Parathyroid adenoma (tissue), 2 donors: ENCODE results near the gene TMEM43.

Experiments used
- H2AFZ ChIP-seq: fragments of 300-600 bp; sonication (generic); one replicate; pipeline ENCODE4 v1.7.0; 2017; ENCODE audit warnings: antibody characterized with exemption, mild to moderate bottlenecking
- H3K27ac ChIP-seq: fragments of 300-600 bp; sonication (generic); one replicate; pipeline ENCODE4 v1.7.0; 2017
- H3K27me3 ChIP-seq: fragments of 300-600 bp; sonication (generic); one replicate; pipeline ENCODE4 v1.7.0; 2017; ENCODE audit warnings: low read length; ENCODE audit not compliant: control insufficient read depth, insufficient read depth
- H3K36me3 ChIP-seq: fragments of 300-600 bp; sonication (generic); one replicate; pipeline ENCODE4 v1.7.0; 2017; ENCODE audit warnings: low read length; ENCODE audit not compliant: control insufficient read depth, insufficient read depth
- H3K4me1 ChIP-seq: fragments of 300-600 bp; sonication (generic); one replicate; pipeline ENCODE4 v1.7.0; 2017; ENCODE audit warnings: control low read depth
- H3K4me2 ChIP-seq: fragments of 300-600 bp; sonication (generic); one replicate; pipeline ENCODE4 v1.7.0; 2017; ENCODE audit warnings: low read length
- H3K4me3 ChIP-seq: fragments of 300-600 bp; sonication (generic); one replicate; pipeline ENCODE4 v1.7.0; 2017; ENCODE audit warnings: low read depth, low read length
- H3K79me2 ChIP-seq: fragments of 300-600 bp; sonication (generic); one replicate; pipeline ENCODE4 v1.7.0; 2017; ENCODE audit warnings: control low read depth
- H3K9ac ChIP-seq: fragments of 300-600 bp; sonication (generic); one replicate; pipeline ENCODE4 v1.7.0; 2017; ENCODE audit warnings: mild to moderate bottlenecking
- H3K9me3 ChIP-seq: fragments of 300-600 bp; sonication (generic); one replicate; pipeline ENCODE4 v1.7.0; 2017; ENCODE audit warnings: low read length; ENCODE audit not compliant: control insufficient read depth
- CTCF ChIP-seq: fragments of 300-600 bp; sonication (generic); IDR thresholded peaks from one replicate; pipeline ENCODE4 v1.7.0; 2017; ENCODE audit warnings: antibody characterized with exemption, mild to moderate bottlenecking
- donor health status: primary hyperparathyroidism.

TMEM43 gene

DNA sequence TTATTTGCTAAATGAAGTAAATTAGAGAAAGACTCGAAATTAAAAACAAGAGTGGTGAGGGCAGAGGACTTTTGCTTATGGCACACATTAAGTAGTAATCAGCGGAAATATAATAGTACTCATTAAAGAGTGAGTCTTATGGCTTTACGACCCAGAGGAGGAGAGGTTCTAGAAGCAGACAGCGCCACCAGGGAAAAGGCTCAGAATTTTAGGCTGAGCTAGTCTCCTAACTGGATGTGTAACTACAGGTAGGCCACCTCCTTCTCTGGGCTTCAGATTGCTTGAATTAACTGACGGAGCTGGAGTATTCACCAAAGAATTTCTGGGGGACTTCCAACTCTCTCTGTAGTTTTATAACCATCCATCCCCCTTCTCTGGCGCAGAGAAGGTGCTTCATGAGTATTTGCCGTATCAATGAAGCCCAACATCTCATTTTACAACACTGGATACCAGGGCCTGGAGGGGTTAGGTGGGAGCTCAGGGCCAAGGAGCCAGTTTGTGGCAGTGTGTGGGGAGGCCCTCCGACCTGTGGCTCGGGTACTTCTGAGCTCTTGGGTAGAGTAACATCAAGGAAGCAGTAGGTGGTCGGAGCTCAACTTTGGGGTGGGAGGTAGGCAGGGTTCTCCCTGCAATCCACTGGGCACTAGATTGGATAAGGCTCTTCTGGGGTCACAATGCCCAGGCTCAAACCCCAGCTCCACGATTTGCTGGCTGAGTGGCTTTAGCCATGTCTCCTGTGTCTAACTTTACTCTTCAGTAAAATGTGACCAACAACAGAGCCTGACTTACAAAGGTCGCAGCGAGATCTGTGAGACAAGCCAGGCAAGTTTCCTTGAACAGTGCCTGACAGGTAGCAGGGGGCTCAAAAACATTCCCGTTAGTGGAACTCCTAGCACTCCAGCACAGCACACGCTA lies 1.3 kb upstream of the TMEM43 start:
- Histone ChIP-seq H3K4me1 (peaks cover 51% of the 10 kb centered on the region), H3K27me3 (no peaks in the 10 kb centered on the region), H3K36me3 (no peaks in the 10 kb centered on the region), H3K79me2 (peaks cover 23% of the 10 kb centered on the region), H3K9ac (peak overlapping the region; percentile 94), H3K27ac (peak overlapping the region; percentile 94), H2AFZ (peak overlapping the region; percentile 95), H3K4me2 (peak overlapping the region; percentile 78), H3K9me3 (no peaks in the 10 kb centered on the region), H3K4me3 (peak overlapping the region; percentile 84)
- no peak for TF ChIP-seq CTCF

- Histone ChIP-seq H3K9ac (peak overlapping the region; percentile 94), H3K4me1 (peaks cover 44% of the 10 kb centered on the region), H3K27ac (peak overlapping the region; percentile 94), H3K9me3 (no peaks in the 10 kb centered on the region), H3K36me3 (no peaks in the 10 kb centered on the region), H3K27me3 (no peaks in the 10 kb centered on the region), H3K79me2 (peaks cover 28% of the 10 kb centered on the region), H3K4me2 (peak overlapping the region; percentile 78), H2AFZ (peak overlapping the region; percentile 95), H3K4me3 (peak overlapping the region; percentile 84)
- no peak for TF ChIP-seq CTCF
Observed at GRCh38 chr3:14124223-14124614, 633 bp upstream of the TMEM43 start.

GRCh38 chr3:14125193-14126016 lies 553 bp downstream of the TMEM43 start:
- Histone ChIP-seq H3K27me3 (no peaks in the 10 kb centered on the region), H3K9ac (peak overlapping the region; percentile 94), H3K4me2 (peak overlapping the region; percentile 90), H3K79me2 (peaks cover 36% of the 10 kb centered on the region), H3K36me3 (no peaks in the 10 kb centered on the region), H3K9me3 (no peaks in the 10 kb centered on the region), H2AFZ (peak overlapping the region; percentile 95), H3K27ac (peak overlapping the region; percentile 94), H3K4me1 (peaks cover 34% of the 10 kb centered on the region), H3K4me3 (peak overlapping the region; percentile 84)
- no peak for TF ChIP-seq CTCF

- H2AFZ ChIP-seq = no peak overlapping the region
- H3K27ac ChIP-seq = peak overlapping the region; percentile 94
- peak overlapping the region; percentile 84 for H3K4me3 ChIP-seq
- peaks cover 27% of the 10 kb centered on the region for H3K4me1 ChIP-seq
- no peaks in the 10 kb centered on the region for H3K27me3 ChIP-seq
- peaks cover 39% of the 10 kb centered on the region for H3K79me2 ChIP-seq
- H3K9me3 ChIP-seq = no peaks in the 10 kb centered on the region
- H3K9ac ChIP-seq = no peak overlapping the region
- no peak for TF ChIP-seq CTCF
- H3K36me3 ChIP-seq = no peaks in the 10 kb centered on the region
- peak overlapping the region; percentile 90 for H3K4me2 ChIP-seq
Observed at GRCh38 chr3:14126017-14126886, 1.4 kb downstream of the TMEM43 start.
